Common myeloid progenitor, CD34-positive (primary cell): ENCODE measurements around the gene TMED4.

Experiments used
- CTCF ChIA-PET: fragments of 350-600 bp; sonication (Branson Sonifier 250); formaldehyde crosslinking; loops from one replicate; lab custom pipeline; 2021; ENCODE audit warnings: antibody characterized with exemption; lab: Charles Lee
- POLR2A ChIA-PET: fragments of 350-600 bp; sonication (Branson Sonifier 250); formaldehyde crosslinking; loops from one replicate; lab custom pipeline; 2021; ENCODE audit warnings: antibody characterized with exemption; lab: Charles Lee
- DNase-seq, 3 donors: peaks; one replicate each; pipeline versions ENCODE4 v3.0.0 to v3.0.0-alpha.2; 2013
- H3K27ac ChIP-seq, 2 experiments: 1 replicate in 1 of 2; 2 replicates in 1 of 2; pipeline ENCODE4 v1.7.0; 2013; ENCODE audit warnings: inconsistent platforms in 2 of 2, low read length in 2 of 2, mild to moderate bottlenecking in 2 of 2, low read depth in 1 of 2, moderate library complexity in 1 of 2; ENCODE audit not compliant: severe bottlenecking in 2 of 2, insufficient read depth in 1 of 2, poor library complexity in 1 of 2
- H3K27me3 ChIP-seq, 5 experiments: replicated peaks in 2 of 5; 1 replicate in 3 of 5; 2 replicates in 2 of 5; pipeline versions ENCODE4 v1.6.1 to v1.7.0; 2013; ENCODE audit warnings: low read length in 4 of 5, mild to moderate bottlenecking in 2 of 5, moderate library complexity in 2 of 5, inconsistent platforms in 1 of 5; ENCODE audit not compliant: insufficient read depth in 5 of 5, control insufficient read depth in 4 of 5
- H3K36me3 ChIP-seq, 4 experiments: 1 replicate in 2 of 4; 2 replicates in 2 of 4; pipeline versions ENCODE4 v1.6.1 to v1.7.0; 2013; ENCODE audit warnings: low read length in 3 of 4, control low read depth in 1 of 4, mild to moderate bottlenecking in 1 of 4; ENCODE audit not compliant: control insufficient read depth in 4 of 4, insufficient read depth in 4 of 4
- H3K4me1 ChIP-seq, 4 experiments: 1 replicate in 3 of 4; 2 replicates in 1 of 4; pipeline versions ENCODE4 v1.6.1 to v1.7.1; 2013; ENCODE audit warnings: low read length in 3 of 4, mild to moderate bottlenecking in 3 of 4, control low read depth in 1 of 4, inconsistent platforms in 1 of 4, moderate library complexity in 1 of 4; ENCODE audit not compliant: control insufficient read depth in 4 of 4, insufficient read depth in 4 of 4; ENCODE audit errors: control extremely low read depth in 1 of 4
- H3K4me3 ChIP-seq, 7 experiments: 1 replicate in 4 of 7; 2 replicates in 3 of 7; pipeline versions ENCODE4 v1.5.1 to v1.7.0; 2013; ENCODE audit warnings: mild to moderate bottlenecking in 7 of 7, low read length in 6 of 7, moderate library complexity in 6 of 7, inconsistent platforms in 2 of 7, low read depth in 2 of 7, control low read depth in 1 of 7; ENCODE audit not compliant: insufficient read depth in 4 of 7, control insufficient read depth in 1 of 7; ENCODE audit errors: extremely low read depth in 1 of 7
- H3K9me3 ChIP-seq, 5 experiments: 1 replicate in 4 of 5; 2 replicates in 1 of 5; pipeline versions ENCODE4 v1.6.1 to v1.7.1; 2013; ENCODE audit warnings: low read length in 4 of 5, mild to moderate bottlenecking in 2 of 5, inconsistent platforms in 1 of 5, low read depth in 1 of 5, moderate library complexity in 1 of 5; ENCODE audit not compliant: control insufficient read depth in 4 of 5, insufficient read depth in 2 of 5; ENCODE audit errors: control extremely low read depth in 1 of 5
- WGBS: methylation state at CpG from one replicate; pipeline ENCODE4 v1.1.5; 2013; ENCODE audit not compliant: insufficient coverage; 5-methylcytosine and 5-hydroxymethylcytosine counted together

TMED4 gene

GRCh38 chr7:44625526-44626471 is 43.8 kb upstream of the TMED4 start:
- CTCF ChIA-PET: interaction anchor here (2.9 kb wide), 1 partner anchor 9 kb away, joined by 13 read pairs; no protein-coding TSS in a partner anchor
- peak in 1 of 3 donors; percentile 26 for DNase-seq
- H3K36me3 ChIP-seq: peaks cover 9 to 45% (median 22%) of the 10 kb centered on the region in 4 experiments
- H3K4me1 ChIP-seq: peaks cover under 1 to 11% (median 6%) of the 10 kb centered on the region in 4 experiments
- H3K27me3 ChIP-seq: no peaks in the 10 kb centered on the region
- POLR2A ChIA-PET: no interaction called here
- no peaks in the 10 kb centered on the region for H3K9me3 ChIP-seq
- H3K27ac ChIP-seq: peak overlapping the region in 1 of 2 experiments; percentile 15
- H3K4me3 ChIP-seq: no peak overlapping the region
- 79% methylated on average over 4 of the region's 6 CpGs for WGBS

- H3K9me3 ChIP-seq: no peaks in the 10 kb centered on the region
- H3K4me3 ChIP-seq: no peak overlapping the region
- no peaks in the 10 kb centered on the region for H3K27me3 ChIP-seq
- no peak overlapping the region for H3K27ac ChIP-seq
- POLR2A ChIA-PET: no interaction called here
- WGBS: 100% methylated on average over 8 of the region's 9 CpGs
- no peaks in the 10 kb centered on the region for H3K4me1 ChIP-seq
- CTCF ChIA-PET: interaction anchor here (2.9 kb wide), 1 partner anchor 11 kb away, joined by 13 read pairs; no protein-coding TSS in a partner anchor
- H3K36me3 ChIP-seq: peaks cover 9 to 44% (median 18%) of the 10 kb centered on the region in 4 experiments
- DNase-seq: no peak
Measured at GRCh38 chr7:44624318-44624717, 42.3 kb upstream of the TMED4 start.

- H3K9me3 ChIP-seq: no peaks in the 10 kb centered on the region
- H3K36me3 ChIP-seq: peaks cover 9 to 38% (median 20%) of the 10 kb centered on the region in 4 experiments
- ChIA-PET CTCF (interaction anchor here (0.9 kb wide), 1 partner anchor 9 kb away, joined by 3 read pairs; no protein-coding TSS in a partner anchor), POLR2A (no interaction called here)
- H3K4me3 ChIP-seq: no peak overlapping the region
- 100% methylated on average over 5 of the region's 5 CpGs for WGBS
- DNase-seq: no peak
- H3K27me3 ChIP-seq: no peaks in the 10 kb centered on the region
- no peak overlapping the region for H3K27ac ChIP-seq
- H3K4me1 ChIP-seq: no peaks in the 10 kb centered on the region
Measured at GRCh38 chr7:44622342-44623151, 40.5 kb upstream of the TMED4 start.

- no peaks in the 10 kb centered on the region for H3K9me3 ChIP-seq
- no peak for DNase-seq
- WGBS: 95% methylated on average over 4 of the region's 5 CpGs
- H3K4me1 ChIP-seq: no peaks in the 10 kb centered on the region
- peaks cover 9 to 37% (median 19%) of the 10 kb centered on the region in 4 experiments for H3K36me3 ChIP-seq
- POLR2A ChIA-PET: no interaction called here
- no peak overlapping the region for H3K27ac ChIP-seq
- H3K4me3 ChIP-seq: no peak overlapping the region
- no peaks in the 10 kb centered on the region for H3K27me3 ChIP-seq
- CTCF ChIA-PET: interaction anchor here (1.3 kb wide), 1 partner anchor 46 kb away, joined by 3 read pairs; no protein-coding TSS in a partner anchor
Measured at GRCh38 chr7:44621750-44622103, 39.7 kb upstream of the TMED4 start.

GRCh38 chr7:44621034-44621749 is 39.2 kb upstream of the TMED4 start:
- H3K4me3 ChIP-seq: no peak overlapping the region
- no peaks in the 10 kb centered on the region for H3K27me3 ChIP-seq
- 100% methylated on average over 9 of the region's 11 CpGs for WGBS
- no peak for DNase-seq
- CTCF ChIA-PET: interaction anchor here (1.3 kb wide), 3 partner anchors 13 to 352 kb away, joined by 3 to 4 read pairs (median 3); no protein-coding TSS in a partner anchor
- H3K4me1 ChIP-seq: no peaks in the 10 kb centered on the region
- H3K9me3 ChIP-seq: no peaks in the 10 kb centered on the region
- POLR2A ChIA-PET: no interaction called here
- H3K36me3 ChIP-seq: peaks cover 5 to 32% (median 15%) of the 10 kb centered on the region in 4 experiments
- H3K27ac ChIP-seq: no peak overlapping the region

GRCh38 chr7:44618753-44619152 is 36.7 kb upstream of the TMED4 start:
- DNase-seq: no peak
- peaks cover 7 to 13% (median 10%) of the 10 kb centered on the region in 4 experiments for H3K4me1 ChIP-seq
- H3K36me3 ChIP-seq: peaks cover 0 to 14% (median 3%) of the 10 kb centered on the region in 4 experiments
- H3K27ac ChIP-seq: peak overlapping the region in 1 of 2 experiments; percentile 17
- 86% methylated on average over 2 of the region's 3 CpGs for WGBS
- no peaks in the 10 kb centered on the region for H3K27me3 ChIP-seq
- no peaks in the 10 kb centered on the region for H3K9me3 ChIP-seq
- CTCF ChIA-PET: interaction anchor here (0.8 kb wide), 1 partner anchor 13 kb away, joined by 4 read pairs; no protein-coding TSS in a partner anchor
- no peak overlapping the region for H3K4me3 ChIP-seq
- POLR2A ChIA-PET: no interaction called here
